Thyroid gland (tissue), 4 donors: Measurements from ENCODE around the gene NR5A2.

Source experiments
- POLR2A ChIP-seq, 2 donors: fragments of 450-650 bp; IDR thresholded peaks; one replicate each; pipeline ENCODE4 v1.6.1; 2017; ENCODE audit warnings: antibody characterized with exemption in 2 of 2, mild to moderate bottlenecking in 2 of 2, moderate library complexity in 1 of 2
- TF ChIP-seq, protein P1 (sequence below), 6 experiments: fragments of 200-600 bp in 3 of 6; fragments of 450-650 bp in 3 of 6; sonication (generic) in 3 of 6; IDR thresholded peaks; one replicate each; pipeline ENCODE4 v1.5.1; 2016 to 2019; ENCODE audit warnings: antibody characterized with exemption in 6 of 6, mild to moderate bottlenecking in 2 of 6, inconsistent platforms in 1 of 6, moderate library complexity in 1 of 6

DNA sequence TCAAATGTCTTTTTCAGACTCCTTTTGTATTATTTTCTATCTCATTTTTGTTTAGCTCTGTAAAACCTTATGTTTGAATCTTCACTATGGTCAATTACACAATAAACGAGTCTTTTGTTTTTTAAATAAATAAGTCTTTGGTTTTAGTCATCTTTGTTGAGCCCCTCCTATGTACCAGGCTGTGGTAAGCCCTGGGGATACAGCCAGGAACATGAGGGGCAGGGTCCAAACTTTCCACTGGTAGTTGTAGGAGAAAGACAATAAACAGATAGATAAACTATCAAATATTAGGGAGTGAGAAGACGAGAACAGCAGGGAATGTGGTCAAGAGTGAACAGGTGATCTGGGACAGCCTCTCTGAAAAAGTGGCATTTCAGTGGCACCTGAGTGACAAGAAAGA lies 195.7 kb downstream of the NR5A2 start:
- TF ChIP-seq, protein P1, sequence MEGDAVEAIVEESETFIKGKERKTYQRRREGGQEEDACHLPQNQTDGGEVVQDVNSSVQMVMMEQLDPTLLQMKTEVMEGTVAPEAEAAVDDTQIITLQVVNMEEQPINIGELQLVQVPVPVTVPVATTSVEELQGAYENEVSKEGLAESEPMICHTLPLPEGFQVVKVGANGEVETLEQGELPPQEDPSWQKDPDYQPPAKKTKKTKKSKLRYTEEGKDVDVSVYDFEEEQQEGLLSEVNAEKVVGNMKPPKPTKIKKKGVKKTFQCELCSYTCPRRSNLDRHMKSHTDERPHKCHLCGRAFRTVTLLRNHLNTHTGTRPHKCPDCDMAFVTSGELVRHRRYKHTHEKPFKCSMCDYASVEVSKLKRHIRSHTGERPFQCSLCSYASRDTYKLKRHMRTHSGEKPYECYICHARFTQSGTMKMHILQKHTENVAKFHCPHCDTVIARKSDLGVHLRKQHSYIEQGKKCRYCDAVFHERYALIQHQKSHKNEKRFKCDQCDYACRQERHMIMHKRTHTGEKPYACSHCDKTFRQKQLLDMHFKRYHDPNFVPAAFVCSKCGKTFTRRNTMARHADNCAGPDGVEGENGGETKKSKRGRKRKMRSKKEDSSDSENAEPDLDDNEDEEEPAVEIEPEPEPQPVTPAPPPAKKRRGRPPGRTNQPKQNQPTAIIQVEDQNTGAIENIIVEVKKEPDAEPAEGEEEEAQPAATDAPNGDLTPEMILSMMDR (IDR thresholded peaks at IDR 0.05), result no peak
- TF ChIP-seq POLR2A (IDR thresholded peaks at IDR 0.05), result no peak
